ENCODE measurements around the gene UBE2B. TPM values are rescaled to one million over a fixed set of nuclear protein-coding genes. Genes with fewer than 3 reads are reported as not detected.
"Not testable (repeated sequence)": the region's sequence is repeated elsewhere in the genome, so short reads cannot be mapped to it uniquely, and the experiment has no call there.

UBE2B gene
- total RNA-seq, 1 experiment from 2014 or later = 36.0 TPM

DNA sequence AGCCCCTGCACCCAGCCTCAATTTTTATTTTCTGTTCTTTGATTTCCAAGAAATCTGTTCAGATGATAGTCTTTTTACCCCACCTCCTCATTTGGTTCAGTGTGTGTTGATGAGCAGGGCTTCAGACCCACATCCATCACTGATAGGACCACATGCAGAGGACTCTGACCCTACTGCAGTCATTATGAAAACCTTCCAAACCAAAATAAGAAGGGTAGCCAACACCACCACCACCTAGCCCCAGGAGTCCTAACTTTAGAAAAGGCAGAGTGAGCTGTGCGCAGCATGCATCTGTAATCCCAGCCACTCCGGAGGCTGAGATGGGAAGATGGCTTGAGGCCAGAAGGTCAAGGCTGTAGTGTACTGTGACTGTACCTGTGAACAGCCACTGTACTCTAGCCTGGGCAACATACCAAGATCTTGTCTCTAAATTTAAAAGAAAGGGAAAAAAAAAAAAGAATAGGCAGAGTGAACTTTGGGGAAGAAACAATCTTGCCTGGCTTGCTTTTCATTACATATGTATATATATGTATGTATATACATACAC lies 27.3 kb downstream of the UBE2B start:
- DNase-seq (ENCODE audit: low read depth) = no peak

- no peak for DNase-seq (ENCODE audit: low read depth)
Observed at GRCh38 chr5:134403951-134404350, 32.6 kb downstream of the UBE2B start.

- peak; percentile 25 for DNase-seq (ENCODE audit: low read depth)
Observed at GRCh38 chr5:134406390-134406789, 35.0 kb downstream of the UBE2B start.

DNA sequence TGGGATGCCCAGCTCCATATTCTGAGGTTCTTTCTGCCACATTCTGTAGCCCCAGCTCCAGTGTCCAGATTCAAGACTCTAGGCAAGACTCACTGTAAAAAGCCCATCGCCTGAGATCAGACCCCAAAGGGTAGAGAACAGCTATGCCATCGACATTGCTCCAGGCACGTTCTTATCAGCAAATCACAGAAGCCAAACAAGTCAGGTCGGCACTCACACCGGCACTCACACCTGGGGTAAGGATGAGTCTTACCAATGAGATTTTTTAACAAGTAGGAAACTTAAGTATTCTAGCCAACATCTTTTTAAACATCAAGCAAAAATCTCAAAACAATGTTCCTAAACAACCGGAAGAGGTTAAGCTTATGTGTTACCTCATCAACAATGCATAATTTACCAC lies 38.0 kb downstream of the UBE2B start:
- no peak for DNase-seq (ENCODE audit: low read depth)

DNA sequence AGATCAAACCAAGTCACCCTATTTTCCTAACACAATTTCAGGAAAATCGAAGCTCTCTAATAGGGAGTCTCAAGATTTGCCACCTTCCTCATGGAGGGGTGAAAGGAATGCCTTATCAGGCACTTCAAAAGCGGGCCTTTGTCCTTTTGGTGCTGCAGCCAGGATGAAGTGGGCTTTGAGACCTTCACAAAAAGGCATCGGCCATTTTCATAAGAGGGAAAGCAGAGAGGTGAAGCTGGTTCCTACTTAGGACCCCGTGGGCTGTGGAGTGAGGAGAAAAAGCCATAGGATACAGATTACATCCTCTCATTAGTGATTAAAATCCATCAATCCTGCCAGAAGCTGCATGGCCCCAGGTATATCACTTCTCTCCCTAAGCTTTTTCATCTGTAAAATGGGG lies 39.5 kb downstream of the UBE2B start:
- no peak for DNase-seq (ENCODE audit: low read depth)

DNA sequence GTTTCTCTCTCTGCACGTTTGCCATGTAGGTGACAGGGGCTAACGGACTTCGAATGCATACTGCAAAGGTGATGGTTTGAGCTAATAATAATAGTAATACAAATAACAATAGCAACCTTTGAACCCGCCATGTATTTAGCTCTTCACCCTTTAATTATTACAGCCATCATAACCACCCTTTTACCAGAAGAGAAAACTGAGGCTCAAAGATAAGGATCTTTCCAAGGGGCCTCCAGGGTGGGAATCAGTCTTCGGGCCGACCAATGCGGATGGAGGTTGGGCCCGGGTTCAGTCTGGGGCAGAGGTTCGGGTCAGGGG lies 39.8 kb downstream of the UBE2B start:
- no peak for DNase-seq (ENCODE audit: low read depth)

DNA sequence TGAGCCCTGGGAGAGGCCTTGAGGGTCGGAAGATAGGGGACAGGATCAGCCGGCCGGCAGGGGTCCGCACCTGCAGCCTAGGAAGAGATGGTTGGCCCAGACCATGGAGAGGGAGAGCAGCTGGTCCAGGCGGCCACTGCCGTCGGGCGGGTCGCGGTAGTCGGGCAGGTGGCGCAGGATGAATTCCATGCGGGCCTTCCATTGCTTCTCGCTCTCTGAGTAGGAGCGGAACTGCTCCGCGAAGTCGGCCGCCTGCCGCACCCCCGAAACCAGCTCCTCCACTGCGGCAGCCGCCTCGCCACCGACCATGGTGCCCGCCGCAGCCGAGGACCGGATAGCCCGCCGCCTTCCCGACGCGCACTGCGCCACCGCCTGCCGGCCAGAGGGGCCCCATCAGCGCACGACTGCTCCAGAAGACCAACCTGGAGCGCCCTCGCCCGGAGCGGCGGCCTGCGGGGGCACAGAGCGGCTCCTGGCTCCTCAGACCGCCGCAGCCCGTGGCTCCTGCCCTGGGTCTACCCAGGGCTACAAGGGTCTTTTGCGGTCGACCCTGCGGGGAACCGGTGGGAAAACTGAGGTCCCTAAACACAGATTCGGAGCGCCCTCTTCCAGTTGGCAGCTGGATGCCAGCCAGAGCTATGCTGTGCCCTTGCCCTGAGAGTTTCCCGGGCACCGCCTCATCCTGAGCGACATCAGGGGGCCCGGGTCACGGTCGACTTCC lies 40.3 kb downstream of the UBE2B start, which contains the start of gene CDKN2AIPNL:
CDKN2AIPNL (minus strand) TSS at position 336 of the 721 bp plus-strand sequence; CDS start at position 309, 27 bp downstream.
- DNase-seq (ENCODE audit: low read depth) = peak; percentile 80

- DNase-seq (ENCODE audit: low read depth) = no peak
Observed at GRCh38 chr5:134413046-134413445, 41.7 kb downstream of the UBE2B start.

DNA sequence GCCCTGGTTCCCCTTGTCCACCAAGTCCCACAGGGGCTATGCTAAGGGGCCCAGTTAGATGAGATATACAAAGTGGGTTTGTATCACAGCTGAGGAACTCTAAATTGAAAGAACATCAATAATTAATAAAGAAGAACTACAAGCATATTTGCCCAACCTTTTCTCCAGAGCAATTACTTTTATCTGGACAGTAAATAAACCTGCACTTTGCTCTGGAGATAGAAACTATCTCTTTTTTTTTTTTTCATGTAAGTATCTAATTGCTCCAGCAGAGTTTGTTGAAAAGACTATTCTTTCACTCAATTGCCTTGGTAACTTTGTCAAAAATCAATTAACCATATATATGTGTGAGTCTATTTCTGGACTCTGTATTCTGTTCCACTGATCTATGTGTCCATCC lies 46.3 kb downstream of the UBE2B start:
- DNase-seq (ENCODE audit: low read depth) = no peak

GRCh38 chr5:134418958-134419357 lies 47.6 kb downstream of the UBE2B start:
- no peak for DNase-seq (ENCODE audit: low read depth)

GRCh38 chr5:134420343-134420742 lies 49.0 kb downstream of the UBE2B start:
- DNase-seq (ENCODE audit: low read depth) = peak; percentile 28

DNA sequence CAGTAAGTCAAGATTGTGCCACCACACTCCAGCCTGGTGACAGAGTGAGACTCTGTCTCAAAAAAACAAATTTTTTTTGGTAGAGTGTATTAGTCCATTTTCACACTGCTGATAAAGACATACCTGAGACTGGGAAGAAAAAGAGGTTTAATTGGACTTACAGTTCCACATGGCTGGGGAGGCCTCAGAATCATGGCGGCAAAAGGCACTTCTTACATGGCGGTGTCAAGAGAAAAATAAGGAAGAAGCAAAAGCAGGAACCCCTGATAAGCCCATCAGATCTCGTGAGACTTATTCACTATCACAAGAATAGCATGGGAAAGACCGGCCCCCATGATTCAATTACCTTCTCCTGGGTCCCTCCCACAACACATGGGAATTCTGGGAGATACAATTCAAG lies 49.7 kb downstream of the UBE2B start:
- not testable (repeated sequence) for DNase-seq (ENCODE audit: low read depth)

GRCh38 chr5:134422791-134423365 lies 51.5 kb downstream of the UBE2B start:
- DNase-seq (ENCODE audit: low read depth) = no peak

DNA sequence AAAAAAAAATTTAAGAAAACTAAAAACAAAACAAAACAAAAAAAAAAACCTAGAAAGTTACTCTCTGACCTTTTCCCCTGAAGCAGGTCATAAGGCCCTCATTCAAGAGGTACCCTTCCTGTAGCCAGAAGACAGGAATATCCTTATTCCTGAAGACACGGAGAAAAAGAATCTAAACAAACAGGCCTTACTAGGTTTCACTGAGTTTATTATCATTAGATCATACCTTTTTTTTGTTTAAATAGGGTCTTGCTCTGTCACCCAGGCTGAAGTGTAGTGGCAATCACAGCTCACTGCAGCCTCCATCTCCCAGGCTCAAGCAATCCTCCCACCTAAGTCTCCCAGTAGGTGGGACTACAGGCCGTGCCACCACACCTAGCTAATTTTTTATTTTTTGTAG lies 52.0 kb downstream of the UBE2B start:
- DNase-seq (ENCODE audit: low read depth) = no peak

- DNase-seq (ENCODE audit: low read depth) = no peak
Observed at GRCh38 chr5:134426361-134426760, 55.0 kb downstream of the UBE2B start.

- no peak for DNase-seq (ENCODE audit: low read depth)
Observed at GRCh38 chr5:134427540-134428041, 56.2 kb downstream of the UBE2B start.

DNA sequence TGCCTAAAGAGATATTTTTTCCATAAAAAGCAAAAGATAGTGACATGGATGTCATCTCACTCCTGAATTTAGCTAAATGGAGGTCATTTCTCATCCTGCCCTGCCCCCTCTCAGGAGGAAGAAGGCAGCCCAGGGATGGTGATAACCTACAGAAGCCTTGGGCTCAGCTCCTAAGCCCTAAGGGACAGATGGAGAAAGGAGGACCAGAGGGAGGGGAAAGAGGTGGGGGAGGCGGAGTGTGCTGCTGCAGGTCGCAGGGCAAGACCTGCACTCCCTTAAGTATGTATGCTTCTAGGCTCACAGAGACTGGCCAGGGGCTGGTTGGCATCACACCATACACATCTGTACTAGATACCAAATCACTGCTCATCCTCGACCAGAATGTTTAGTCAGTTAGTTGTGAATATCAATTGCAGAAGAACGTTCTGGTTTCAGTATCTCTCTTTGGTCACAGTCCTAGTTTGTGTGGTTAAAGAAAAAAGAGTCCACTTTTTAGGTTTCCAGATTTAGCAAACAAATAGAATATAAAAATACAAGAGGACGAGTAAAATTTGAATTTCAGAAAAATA lies 58.7 kb downstream of the UBE2B start:
- DNase-seq (ENCODE audit: low read depth) = no peak

- DNase-seq (ENCODE audit: low read depth) = no peak
Observed at GRCh38 chr5:134432174-134432573, 60.8 kb downstream of the UBE2B start.

GRCh38 chr5:134432677-134433359 lies 61.4 kb downstream of the UBE2B start:
- DNase-seq (ENCODE audit: low read depth) = peak; percentile 29

DNA sequence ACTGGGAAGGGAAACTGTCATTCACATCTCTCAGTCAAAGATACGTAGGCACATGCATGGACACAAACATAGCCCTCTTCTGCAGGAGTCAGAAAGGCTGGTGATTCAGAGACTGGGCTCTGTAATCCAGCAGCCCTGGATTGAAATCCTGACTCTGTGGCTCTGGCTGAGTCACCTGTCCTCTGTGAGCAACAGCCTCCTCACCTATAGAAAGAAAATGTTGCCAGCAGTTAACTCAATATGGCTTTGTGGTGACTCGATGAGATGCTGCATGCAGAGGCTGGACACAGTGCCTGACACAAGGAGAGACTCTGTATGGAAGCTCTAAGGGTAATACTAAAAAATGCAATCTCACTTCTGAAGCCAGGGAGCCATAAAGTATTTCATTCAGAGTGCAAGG lies 64.2 kb downstream of the UBE2B start:
- peak; percentile 26 for DNase-seq (ENCODE audit: low read depth)

GRCh38 chr5:134436523-134437339 lies 65.4 kb downstream of the UBE2B start:
- DNase-seq (ENCODE audit: low read depth) = peak; percentile 87

All from RPMI7951 (cell line).